NCI-H2081 (cell line): ENCODE results near the gene CELSR3.
A peak's percentile ranks its signal among the peaks of the same experiment; 100 is the strongest.

Source experiments
- DNase-seq, 2 experiments: peaks; one replicate each; lab custom pipeline; 2025; lab: John Stamatoyannopoulos, UW

The CELSR3 gene

GRCh38 chr3:48662753-48663488 lies at the start of gene CELSR3:
Gene CELSR3, minus strand, starts transcription at chr3:48662886. Its CDS starts 252 bp downstream, at chr3:48662634.
- DNase-seq: peak; percentile 78 to 83

GRCh38 chr3:48711727-48712126 lies 49.0 kb upstream of the CELSR3 start:
- DNase-seq: no peak

GRCh38 chr3:48709051-48709461 lies 46.4 kb upstream of the CELSR3 start:
- DNase-seq: peak; percentile 8 to 58

GRCh38 chr3:48708481-48708889 lies 45.8 kb upstream of the CELSR3 start:
- DNase-seq: no peak

- no peak for DNase-seq
Measured at GRCh38 chr3:48707157-48707556, 44.5 kb upstream of the CELSR3 start.

- no peak for DNase-seq
Measured at GRCh38 chr3:48702320-48702920, 39.7 kb upstream of the CELSR3 start.

GRCh38 chr3:48700731-48701405 lies 38.2 kb upstream of the CELSR3 start:
- DNase-seq: no peak

- DNase-seq: no peak
Measured at GRCh38 chr3:48698891-48699290, 36.2 kb upstream of the CELSR3 start.

- DNase-seq: no peak
Measured at GRCh38 chr3:48697952-48698351, 35.3 kb upstream of the CELSR3 start.

- no peak for DNase-seq
Measured at GRCh38 chr3:48696601-48697000, 33.9 kb upstream of the CELSR3 start.

- DNase-seq: no peak
Measured at GRCh38 chr3:48696156-48696555, 33.5 kb upstream of the CELSR3 start.

- DNase-seq: no peak
Measured at GRCh38 chr3:48695393-48695753, 32.7 kb upstream of the CELSR3 start.

- DNase-seq: no peak
Measured at GRCh38 chr3:48694610-48695392, 32.1 kb upstream of the CELSR3 start.

GRCh38 chr3:48693826-48694225 lies 31.1 kb upstream of the CELSR3 start:
- no peak for DNase-seq

GRCh38 chr3:48692551-48692950 lies 29.9 kb upstream of the CELSR3 start:
- DNase-seq: no peak

GRCh38 chr3:48690846-48691458 lies 28.3 kb upstream of the CELSR3 start:
- no peak for DNase-seq

GRCh38 chr3:48689384-48689783 lies 26.7 kb upstream of the CELSR3 start:
- DNase-seq: no peak

- DNase-seq: no peak
Measured at GRCh38 chr3:48688737-48689075, 26.0 kb upstream of the CELSR3 start.

- DNase-seq: no peak
Measured at GRCh38 chr3:48688032-48688736, 25.5 kb upstream of the CELSR3 start.

- DNase-seq: no peak
Measured at GRCh38 chr3:48687220-48687678, 24.6 kb upstream of the CELSR3 start.

GRCh38 chr3:48686538-48687219 lies 24.0 kb upstream of the CELSR3 start:
- no peak for DNase-seq
